H9 (cell line): ENCODE results near the gene TEAD1. TPM values are rescaled to one million over a fixed set of nuclear protein-coding genes. Genes with fewer than 3 reads are reported as not detected.

Source experiments
- DNase-seq: peaks from one replicate; pipeline ENCODE4 v3.0.0-alpha.2; 2017
- H2AFZ ChIP-seq: one replicate; pipeline ENCODE4 v1.6.1; 2013; ENCODE audit warnings: mild to moderate bottlenecking, low read length, control low read depth, moderate library complexity
- H2AK5ac ChIP-seq: 2 replicates; pipeline ENCODE4 v1.6.1; 2013; ENCODE audit warnings: low read length, control low read depth, mixed read lengths; ENCODE audit not compliant: insufficient read length
- H2BK120ac ChIP-seq: one replicate; pipeline ENCODE4 v1.6.1; 2013; ENCODE audit warnings: low read depth, mild to moderate bottlenecking, low read length, control low read depth, inconsistent platforms; ENCODE audit not compliant: poor library complexity, severe bottlenecking
- H2BK12ac ChIP-seq: 2 replicates; pipeline ENCODE4 v1.6.1; 2013; ENCODE audit warnings: low read length, control low read depth, mixed read lengths, low read depth; ENCODE audit not compliant: insufficient read length
- H2BK15ac ChIP-seq: 2 replicates; pipeline ENCODE4 v1.6.1; 2013; ENCODE audit warnings: low read depth, low read length, control low read depth
- H2BK20ac ChIP-seq: one replicate; pipeline ENCODE4 v1.6.1; 2013; ENCODE audit warnings: low read depth, mild to moderate bottlenecking, low read length, control low read depth, inconsistent platforms; ENCODE audit not compliant: poor library complexity, severe bottlenecking
- H2BK5ac ChIP-seq: 2 replicates; pipeline ENCODE4 v1.6.1; 2013; ENCODE audit warnings: low read length, control low read depth, mixed read lengths; ENCODE audit not compliant: insufficient read length
- H3K14ac ChIP-seq: 2 replicates; pipeline ENCODE4 v1.6.1; 2013; ENCODE audit warnings: low read length, control low read depth; ENCODE audit not compliant: insufficient read depth
- H3K18ac ChIP-seq: 2 replicates; pipeline ENCODE4 v1.6.1; 2013; ENCODE audit warnings: low read depth, mild to moderate bottlenecking, mixed read lengths, low read length, control low read depth; ENCODE audit not compliant: insufficient read length
- H3K23ac ChIP-seq: 2 replicates; pipeline ENCODE4 v1.6.1; 2013; ENCODE audit warnings: low read length, control low read depth, mixed read lengths, low read depth; ENCODE audit not compliant: insufficient read length
- H3K23me2 ChIP-seq: 2 replicates; pipeline ENCODE4 v1.6.1; 2013; ENCODE audit warnings: low read depth, mild to moderate bottlenecking, mixed read lengths, low read length, control low read depth; ENCODE audit not compliant: insufficient read length, poor library complexity, severe bottlenecking
- H3K27ac ChIP-seq: 2 replicates; pipeline ENCODE4 v1.5.1; 2013; ENCODE audit warnings: low read length, control low read depth, mixed read lengths, low read depth; ENCODE audit not compliant: insufficient read length
- H3K27me3 ChIP-seq: 2 replicates; pipeline ENCODE4 v1.6.1; 2013; ENCODE audit warnings: low read length, control low read depth, inconsistent platforms; ENCODE audit not compliant: insufficient read depth
- H3K4ac ChIP-seq: 2 replicates; pipeline ENCODE4 v1.6.1; 2013; ENCODE audit warnings: low read depth, mild to moderate bottlenecking, control low read depth, inconsistent platforms, low read length, moderate library complexity
- H3K4me1 ChIP-seq: 2 replicates; pipeline ENCODE4 v1.6.1; 2013; ENCODE audit warnings: low read length, control low read depth, inconsistent platforms; ENCODE audit not compliant: insufficient read depth
- H3K4me2 ChIP-seq: 2 replicates; pipeline ENCODE4 v1.6.1; 2013; ENCODE audit warnings: low read length, control low read depth, mixed read lengths; ENCODE audit not compliant: insufficient read length, insufficient read depth
- H3K56ac ChIP-seq: 2 replicates; pipeline ENCODE4 v1.6.1; 2013; ENCODE audit warnings: low read depth, mild to moderate bottlenecking, mixed read lengths, low read length, control low read depth; ENCODE audit not compliant: insufficient read length
- H3K79me1 ChIP-seq: 2 replicates; pipeline ENCODE4 v1.6.1; 2013; ENCODE audit warnings: low read depth, mild to moderate bottlenecking, moderate library complexity, low read length, control low read depth, inconsistent platforms; ENCODE audit not compliant: insufficient read depth, poor library complexity, severe bottlenecking
- H3K79me2 ChIP-seq: 2 replicates; pipeline ENCODE4 v1.6.1; 2013; ENCODE audit warnings: low read length, control low read depth, inconsistent platforms; ENCODE audit not compliant: insufficient read depth
- H3K9ac ChIP-seq: 2 replicates; pipeline ENCODE4 v1.6.1; 2013; ENCODE audit warnings: low read length, control low read depth, mixed read lengths; ENCODE audit not compliant: insufficient read length; ENCODE audit errors: extremely low read depth
- H3K9me3 ChIP-seq: one replicate; pipeline ENCODE4 v1.6.1; 2013; ENCODE audit warnings: low read depth, low read length, inconsistent platforms; ENCODE audit not compliant: control insufficient read depth
- H3T11ph ChIP-seq: one replicate; pipeline ENCODE4 v1.6.1; 2013; ENCODE audit warnings: mild to moderate bottlenecking, low read length, control low read depth, inconsistent platforms
- H4K20me1 ChIP-seq: one replicate; pipeline ENCODE4 v1.6.1; 2013; ENCODE audit not compliant: control insufficient read depth, insufficient read length, insufficient read depth
- H4K5ac ChIP-seq: 2 replicates; pipeline ENCODE4 v1.6.1; 2013; ENCODE audit warnings: low read depth, mild to moderate bottlenecking, mixed read lengths, low read length, control low read depth; ENCODE audit not compliant: insufficient read length
- H4K8ac ChIP-seq: replicated peaks from 2 replicates; pipeline ENCODE4 v1.6.1; 2013; ENCODE audit warnings: low read length, control low read depth, mixed read lengths, low read depth; ENCODE audit not compliant: insufficient read length
- H4K91ac ChIP-seq: 2 replicates; pipeline ENCODE4 v1.6.1; 2013; ENCODE audit warnings: low read depth, mild to moderate bottlenecking, moderate library complexity, mixed read lengths, low read length, control low read depth; ENCODE audit not compliant: insufficient read length
- H3K27ac Mint-ChIP-seq, 3 experiments: 2 replicates in 2 of 3; 3 replicates in 1 of 3; pipeline ENCODE4 v1.8.0; 2020 to 2021; ENCODE audit warnings: mixed read lengths in 3 of 3, mild to moderate bottlenecking in 1 of 3, moderate library complexity in 1 of 3
- H3K27me3 Mint-ChIP-seq: 2 replicates; pipeline ENCODE4 v1.8.0; 2021; ENCODE audit warnings: low read depth, mild to moderate bottlenecking, moderate library complexity, mixed read lengths
- H3K36me3 Mint-ChIP-seq, 3 experiments: 2 replicates in 2 of 3; 3 replicates in 1 of 3; pipeline ENCODE4 v1.8.0; 2020 to 2021; ENCODE audit warnings: low read depth in 3 of 3, mixed read lengths in 3 of 3; ENCODE audit not compliant: insufficient read depth in 1 of 3
- H3K4me1 Mint-ChIP-seq, 2 experiments: 2 replicates each; pipeline ENCODE4 v1.8.0; 2020; ENCODE audit warnings: mixed read lengths in 2 of 2
- H3K4me3 Mint-ChIP-seq, 2 experiments: 2 replicates in 1 of 2; 3 replicates in 1 of 2; pipeline ENCODE4 v1.8.0; 2020 to 2021; ENCODE audit warnings: mild to moderate bottlenecking in 2 of 2, mixed read lengths in 2 of 2, moderate library complexity in 1 of 2
- H3K9me3 Mint-ChIP-seq, 2 experiments: 2 replicates in 1 of 2; 3 replicates in 1 of 2; pipeline ENCODE4 v1.8.0; 2020; ENCODE audit warnings: mild to moderate bottlenecking in 2 of 2, mixed read lengths in 2 of 2, moderate library complexity in 1 of 2
- WGBS: extraction: QIAGEN DNeasy Blood & Tissue Kit; methylation state at CpG from one replicate; pipeline ENCODE4 v1.1.7; 2013; ENCODE audit warnings: missing lambda C conversion rate, low lambda C conversion rate, mixed read lengths; ENCODE audit not compliant: insufficient read length; ENCODE audit errors: extremely low coverage; 5-methylcytosine and 5-hydroxymethylcytosine counted together
- total RNA-seq: library from RNA; stranded (reverse); gene quantifications from 2 replicates; pipeline ENCODE4 v1.2.1, GENCODE V29; 2021
- TF ChIP-seq, protein P1 (sequence below): fragments of 200-600 bp; sonication (generic); conservative IDR thresholded peaks from 3 replicates; pipeline ENCODE4 v1.8.0; 2021; ENCODE audit warnings: antibody characterized with exemption, mild to moderate bottlenecking

The TEAD1 gene
- total RNA-seq, 1 experiment from 2014 or later, result 75.1 TPM

DNA sequence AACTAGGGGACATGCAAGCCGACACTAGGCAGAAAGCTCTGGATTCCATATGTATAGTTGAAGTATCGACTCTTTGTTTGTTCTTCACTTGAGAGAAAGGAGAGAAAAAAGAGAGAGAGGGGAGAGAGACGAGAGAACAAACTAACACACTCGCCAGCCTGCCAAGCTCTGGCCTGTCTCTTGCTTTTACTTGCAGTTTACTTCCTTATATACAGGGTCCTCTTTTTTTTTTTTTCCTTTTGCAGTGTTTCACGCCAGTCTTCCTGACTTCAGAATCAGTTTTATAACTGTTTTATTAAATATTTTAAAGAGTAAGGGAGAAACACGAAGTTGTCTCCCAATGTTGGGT is 19.9 kb downstream of the TEAD1 start:
- H2BK12ac ChIP-seq, result no peak overlapping the region
- peak overlapping the region; percentile 45; the same call in 1 of the 2 replicates for H2BK15ac ChIP-seq
- H3K27ac ChIP-seq, result no peak overlapping the region
- no peak overlapping the region for H3K4me2 ChIP-seq
- H2BK120ac ChIP-seq, result no peak overlapping the region
- H3K4me1 Mint-ChIP-seq, result peaks cover 79 to 94% of the 10 kb centered on the region in 2 experiments
- no peak overlapping the region for H2AK5ac ChIP-seq
- peaks cover 14% of the 10 kb centered on the region for H3K79me1 ChIP-seq
- H3K23ac ChIP-seq, result no peak overlapping the region
- H4K5ac ChIP-seq, result no peak overlapping the region
- H3K23me2 ChIP-seq, result no peaks in the 10 kb centered on the region
- no peaks in the 10 kb centered on the region for H3K9me3 ChIP-seq
- peaks cover 37% of the 10 kb centered on the region; the same call in 1 of the 2 replicates for H3K4me1 ChIP-seq
- no peak for DNase-seq
- no peak overlapping the region for H3K9ac ChIP-seq
- H3K27me3 Mint-ChIP-seq, result peaks cover 3% of the 10 kb centered on the region
- peak overlapping the region; percentile 11; the same call in 1 of the 2 replicates for H3K14ac ChIP-seq
- H3K18ac ChIP-seq, result no peak overlapping the region
- peaks cover 4% of the 10 kb centered on the region for H4K20me1 ChIP-seq
- TF ChIP-seq, protein P1, sequence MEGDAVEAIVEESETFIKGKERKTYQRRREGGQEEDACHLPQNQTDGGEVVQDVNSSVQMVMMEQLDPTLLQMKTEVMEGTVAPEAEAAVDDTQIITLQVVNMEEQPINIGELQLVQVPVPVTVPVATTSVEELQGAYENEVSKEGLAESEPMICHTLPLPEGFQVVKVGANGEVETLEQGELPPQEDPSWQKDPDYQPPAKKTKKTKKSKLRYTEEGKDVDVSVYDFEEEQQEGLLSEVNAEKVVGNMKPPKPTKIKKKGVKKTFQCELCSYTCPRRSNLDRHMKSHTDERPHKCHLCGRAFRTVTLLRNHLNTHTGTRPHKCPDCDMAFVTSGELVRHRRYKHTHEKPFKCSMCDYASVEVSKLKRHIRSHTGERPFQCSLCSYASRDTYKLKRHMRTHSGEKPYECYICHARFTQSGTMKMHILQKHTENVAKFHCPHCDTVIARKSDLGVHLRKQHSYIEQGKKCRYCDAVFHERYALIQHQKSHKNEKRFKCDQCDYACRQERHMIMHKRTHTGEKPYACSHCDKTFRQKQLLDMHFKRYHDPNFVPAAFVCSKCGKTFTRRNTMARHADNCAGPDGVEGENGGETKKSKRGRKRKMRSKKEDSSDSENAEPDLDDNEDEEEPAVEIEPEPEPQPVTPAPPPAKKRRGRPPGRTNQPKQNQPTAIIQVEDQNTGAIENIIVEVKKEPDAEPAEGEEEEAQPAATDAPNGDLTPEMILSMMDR, result no peak
- H4K8ac ChIP-seq, result no peak overlapping the region
- WGBS, result no CpG with 5 or more reads among the region's 6 CpGs
- no peak overlapping the region for H3K4ac ChIP-seq
- H3K9me3 Mint-ChIP-seq, result no peaks in the 10 kb centered on the region
- H3K27me3 ChIP-seq, result peaks cover 2% of the 10 kb centered on the region; the same call in 1 of the 2 replicates
- H2AFZ ChIP-seq, result no peak overlapping the region
- no peak overlapping the region for H3K56ac ChIP-seq
- H3K79me2 ChIP-seq, result peaks cover 29% of the 10 kb centered on the region
- no peak overlapping the region for H3K4me3 Mint-ChIP-seq
- no peak overlapping the region for H2BK20ac ChIP-seq
- H3T11ph ChIP-seq, result no peak overlapping the region
- H3K27ac Mint-ChIP-seq, result peak overlapping the region; percentile 32 to 94 (median 52); a peak in 3 of 7 replicates
- no peak overlapping the region for H2BK5ac ChIP-seq
- no peak overlapping the region for H4K91ac ChIP-seq
- peaks cover 0 to 2% (median 0%) of the 10 kb centered on the region in 3 experiments; a peak in 1 of 7 replicates for H3K36me3 Mint-ChIP-seq
